Ishikawa (cell line): ENCODE results near the gene MT1F.

Experiments
- CEBPB ChIP-seq: IDR thresholded peaks from 2 replicates; pipeline ENCODE4 v1.6.1; 2012
- CREB1 ChIP-seq: IDR thresholded peaks from 2 replicates; pipeline ENCODE4 v1.6.1; 2012; ENCODE audit warnings: low read depth
- EGR1 ChIP-seq: IDR thresholded peaks from 2 replicates; pipeline ENCODE4 v1.6.1; 2012
- EP300 ChIP-seq: IDR thresholded peaks from 2 replicates; pipeline ENCODE4 v1.6.1; 2012; ENCODE audit warnings: borderline replicate concordance
- FOXM1 ChIP-seq: IDR thresholded peaks from 2 replicates; pipeline ENCODE4 v1.6.1; 2012; ENCODE audit warnings: low read depth, borderline replicate concordance
- NFIC ChIP-seq: IDR thresholded peaks from 2 replicates; pipeline ENCODE4 v1.6.1; 2012
- RAD21 ChIP-seq: IDR thresholded peaks from 2 replicates; pipeline ENCODE4 v1.6.1; 2012; ENCODE audit warnings: low read depth
- TAF1 ChIP-seq: IDR thresholded peaks from 2 replicates; pipeline ENCODE4 v1.6.1; 2012; ENCODE audit warnings: low read depth, mild to moderate bottlenecking
- TCF12 ChIP-seq: IDR thresholded peaks from 2 replicates; pipeline ENCODE4 v1.6.1; 2012; ENCODE audit warnings: low read depth
- TEAD4 ChIP-seq: IDR thresholded peaks from 2 replicates; pipeline ENCODE4 v1.6.1; 2012
- YY1 ChIP-seq: IDR thresholded peaks from 2 replicates; pipeline ENCODE4 v1.6.1; 2012; ENCODE audit warnings: low read depth
- ZBTB7A ChIP-seq: IDR thresholded peaks from 2 replicates; pipeline ENCODE4 v1.6.1; 2012; ENCODE audit warnings: low read depth
- TF ChIP-seq, protein P1 (sequence below): IDR thresholded peaks from 2 replicates; pipeline ENCODE4 v1.6.1; 2012; ENCODE audit warnings: low read depth, mild to moderate bottlenecking
- TF ChIP-seq, protein P2 (sequence below): IDR thresholded peaks from 2 replicates; pipeline ENCODE4 v1.6.1; 2012
- TF ChIP-seq, protein P3 (sequence below): IDR thresholded peaks from 2 replicates; pipeline ENCODE4 v1.6.1; 2012

The MT1F gene

DNA sequence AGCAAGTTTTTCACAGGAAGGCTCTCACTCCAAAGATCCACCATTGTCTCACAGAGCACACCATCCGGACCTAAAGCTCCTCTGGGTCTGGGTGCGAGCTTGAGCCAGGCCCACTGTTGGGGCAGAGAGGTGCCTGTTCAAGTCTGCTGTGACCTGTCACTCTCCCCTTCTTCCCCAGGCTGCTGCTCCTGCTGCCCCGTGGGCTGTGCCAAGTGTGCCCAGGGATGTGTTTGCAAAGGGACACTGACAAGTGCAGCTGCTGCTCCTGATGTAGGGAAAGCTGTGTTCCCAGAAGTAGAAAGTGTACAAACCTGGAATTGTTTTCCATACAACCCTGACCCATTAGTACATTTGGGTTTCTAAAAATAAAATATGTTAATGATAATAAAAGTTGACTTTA, 19.7 kb downstream of the MT1F start:
- TF ChIP-seq YY1: no peak
- TF ChIP-seq RAD21: no peak
- TF ChIP-seq CREB1: no peak
- TF ChIP-seq FOXM1: no peak
- no peak for TF ChIP-seq CEBPB
- TF ChIP-seq TCF12: no peak
- TF ChIP-seq TEAD4: no peak
- TF ChIP-seq, protein P1, sequence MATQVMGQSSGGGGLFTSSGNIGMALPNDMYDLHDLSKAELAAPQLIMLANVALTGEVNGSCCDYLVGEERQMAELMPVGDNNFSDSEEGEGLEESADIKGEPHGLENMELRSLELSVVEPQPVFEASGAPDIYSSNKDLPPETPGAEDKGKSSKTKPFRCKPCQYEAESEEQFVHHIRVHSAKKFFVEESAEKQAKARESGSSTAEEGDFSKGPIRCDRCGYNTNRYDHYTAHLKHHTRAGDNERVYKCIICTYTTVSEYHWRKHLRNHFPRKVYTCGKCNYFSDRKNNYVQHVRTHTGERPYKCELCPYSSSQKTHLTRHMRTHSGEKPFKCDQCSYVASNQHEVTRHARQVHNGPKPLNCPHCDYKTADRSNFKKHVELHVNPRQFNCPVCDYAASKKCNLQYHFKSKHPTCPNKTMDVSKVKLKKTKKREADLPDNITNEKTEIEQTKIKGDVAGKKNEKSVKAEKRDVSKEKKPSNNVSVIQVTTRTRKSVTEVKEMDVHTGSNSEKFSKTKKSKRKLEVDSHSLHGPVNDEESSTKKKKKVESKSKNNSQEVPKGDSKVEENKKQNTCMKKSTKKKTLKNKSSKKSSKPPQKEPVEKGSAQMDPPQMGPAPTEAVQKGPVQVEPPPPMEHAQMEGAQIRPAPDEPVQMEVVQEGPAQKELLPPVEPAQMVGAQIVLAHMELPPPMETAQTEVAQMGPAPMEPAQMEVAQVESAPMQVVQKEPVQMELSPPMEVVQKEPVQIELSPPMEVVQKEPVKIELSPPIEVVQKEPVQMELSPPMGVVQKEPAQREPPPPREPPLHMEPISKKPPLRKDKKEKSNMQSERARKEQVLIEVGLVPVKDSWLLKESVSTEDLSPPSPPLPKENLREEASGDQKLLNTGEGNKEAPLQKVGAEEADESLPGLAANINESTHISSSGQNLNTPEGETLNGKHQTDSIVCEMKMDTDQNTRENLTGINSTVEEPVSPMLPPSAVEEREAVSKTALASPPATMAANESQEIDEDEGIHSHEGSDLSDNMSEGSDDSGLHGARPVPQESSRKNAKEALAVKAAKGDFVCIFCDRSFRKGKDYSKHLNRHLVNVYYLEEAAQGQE: no peak
- TF ChIP-seq TAF1: no peak
- TF ChIP-seq, protein P2, sequence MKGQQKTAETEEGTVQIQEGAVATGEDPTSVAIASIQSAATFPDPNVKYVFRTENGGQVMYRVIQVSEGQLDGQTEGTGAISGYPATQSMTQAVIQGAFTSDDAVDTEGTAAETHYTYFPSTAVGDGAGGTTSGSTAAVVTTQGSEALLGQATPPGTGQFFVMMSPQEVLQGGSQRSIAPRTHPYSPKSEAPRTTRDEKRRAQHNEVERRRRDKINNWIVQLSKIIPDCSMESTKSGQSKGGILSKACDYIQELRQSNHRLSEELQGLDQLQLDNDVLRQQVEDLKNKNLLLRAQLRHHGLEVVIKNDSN: no peak
- TF ChIP-seq NFIC: no peak
- no peak for TF ChIP-seq ZBTB7A
- TF ChIP-seq, protein P3, sequence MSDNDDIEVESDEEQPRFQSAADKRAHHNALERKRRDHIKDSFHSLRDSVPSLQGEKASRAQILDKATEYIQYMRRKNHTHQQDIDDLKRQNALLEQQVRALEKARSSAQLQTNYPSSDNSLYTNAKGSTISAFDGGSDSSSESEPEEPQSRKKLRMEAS: no peak

DNA sequence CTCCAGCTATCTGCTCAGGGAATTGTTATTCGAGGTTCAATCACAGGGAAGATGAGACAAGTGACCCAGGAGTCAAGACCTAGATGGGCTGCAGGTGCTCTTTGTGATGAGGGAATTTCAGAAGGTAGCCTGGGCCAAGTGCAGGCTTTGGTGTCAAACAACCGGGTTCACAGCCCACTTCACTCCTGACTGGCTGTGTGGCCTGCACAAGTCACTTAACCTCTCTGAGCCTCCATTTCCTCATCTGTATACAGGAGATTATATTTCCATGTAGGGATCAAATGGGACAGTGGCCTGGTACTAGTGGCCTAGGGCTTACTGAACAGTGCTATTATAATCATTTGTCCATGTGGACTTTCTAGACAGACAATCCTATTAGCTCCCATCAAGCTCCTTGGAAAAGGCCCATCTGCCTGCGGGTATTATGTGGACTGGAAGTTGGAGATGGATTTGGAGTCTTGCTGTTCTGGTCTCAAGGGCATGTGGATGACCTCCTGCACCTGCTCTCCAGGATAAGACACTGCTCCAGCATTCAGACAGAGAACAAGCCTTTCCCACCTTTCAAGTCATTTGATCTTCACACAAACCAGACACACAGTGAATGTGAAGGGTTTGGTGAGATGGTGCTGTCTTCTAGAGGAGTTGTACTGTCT, 21.4 kb downstream of the MT1F start:
- no peak for TF ChIP-seq EGR1
- no peak for TF ChIP-seq NFIC
- no peak for TF ChIP-seq CEBPB
- TF ChIP-seq EP300: no peak
- TF ChIP-seq, protein P2: no peak
- TF ChIP-seq FOXM1: no peak
- TF ChIP-seq, protein P1: no peak
- no peak for TF ChIP-seq TEAD4
- no peak for TF ChIP-seq ZBTB7A
- no peak for TF ChIP-seq YY1
- TF ChIP-seq, protein P3: no peak
- no peak for TF ChIP-seq RAD21
- no peak for TF ChIP-seq CREB1
- no peak for TF ChIP-seq TCF12
- TF ChIP-seq TAF1: no peak

DNA sequence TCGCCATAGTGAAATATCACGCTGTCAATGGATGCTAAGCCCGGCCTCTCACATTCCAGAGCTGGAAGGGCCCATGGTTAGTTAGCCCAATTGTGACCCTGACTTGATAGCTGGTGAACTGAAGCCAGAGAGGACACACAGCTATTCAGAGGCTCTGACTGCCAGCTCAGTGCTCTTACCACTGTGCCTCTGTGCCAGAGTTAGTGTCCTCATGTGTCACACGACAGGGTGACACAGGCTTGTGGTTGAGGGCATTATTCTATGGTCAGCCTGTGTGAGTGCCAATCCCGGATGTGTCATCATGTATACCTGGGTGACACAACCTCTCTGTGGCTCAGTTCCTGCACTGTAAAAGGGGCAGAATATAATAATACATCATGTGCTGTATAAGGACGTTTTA, 22.1 kb downstream of the MT1F start:
- TF ChIP-seq CREB1 (no peak), NFIC (no peak), TEAD4 (no peak), YY1 (no peak), TAF1 (no peak), EGR1 (no peak), CEBPB (no peak), RAD21 (no peak), FOXM1 (no peak), EP300 (no peak), TCF12 (no peak), ZBTB7A (no peak)
- TF ChIP-seq, protein P3: no peak
- TF ChIP-seq, protein P1: no peak
- TF ChIP-seq, protein P2: no peak
